ENCODE data around the gene FAM149B1.
"Not testable (repeated sequence)": the region's sequence is repeated elsewhere in the genome, so short reads cannot be mapped to it uniquely, and the experiment has no call there.

Gene FAM149B1

DNA sequence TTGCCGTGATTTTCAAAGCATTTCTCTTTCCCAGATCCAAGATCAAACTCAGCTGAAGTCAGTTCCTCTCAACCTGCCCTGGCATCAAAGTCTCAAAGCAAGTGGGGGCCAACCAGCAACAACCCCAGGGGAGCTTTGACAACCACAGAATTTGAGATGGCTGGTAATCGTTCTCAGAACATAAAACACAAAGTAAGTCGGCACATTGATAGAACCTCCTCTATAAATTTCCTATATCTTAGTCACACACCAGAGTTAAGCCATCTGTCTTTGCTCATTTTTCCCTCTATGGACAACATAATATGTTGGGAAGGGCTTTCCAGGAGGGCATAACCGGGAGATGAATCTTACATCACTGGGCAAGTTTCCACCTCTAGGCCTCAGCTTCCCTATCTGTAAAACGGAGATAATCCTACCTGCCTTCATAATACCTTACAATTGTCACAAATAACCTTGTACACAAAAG lies 80.4 kb downstream of the FAM149B1 start:
- peaks cover 15% of the 10 kb centered on the region for H3K36me3 ChIP-seq (ENCODE audit: insufficient read depth, low read length)
- peak overlapping the region; percentile 79; the same call in 1 of the 2 replicates for H3K4me3 ChIP-seq (ENCODE audit: low read depth, low read length)
- no peak overlapping the region for H2AFZ ChIP-seq (ENCODE audit: low read length, unreplicated experiment)
- peaks cover 35% of the 10 kb centered on the region for H3K4me1 ChIP-seq (ENCODE audit: control insufficient read depth, insufficient read depth, low read length, unreplicated experiment)
- H3K27ac ChIP-seq (ENCODE audit: low read depth, low read length), result peak overlapping the region; percentile 91
- H3K79me2 ChIP-seq (ENCODE audit: control insufficient read depth, insufficient read depth, low read length, unreplicated experiment), result peaks cover 72% of the 10 kb centered on the region
- no peaks in the 10 kb centered on the region for H3K27me3 ChIP-seq (ENCODE audit: insufficient read depth, low read length)

GRCh38 chr10:73251683-73252444 lies 83.9 kb downstream of the FAM149B1 start:
- Histone ChIP-seq H2AFZ (ENCODE audit: low read length, unreplicated experiment) (peak overlapping the region; percentile 99), H3K36me3 (ENCODE audit: insufficient read depth, low read length) (peaks cover 5% of the 10 kb centered on the region; the same call in 1 of the 2 replicates), H3K27ac (ENCODE audit: low read depth, low read length) (peak overlapping the region; percentile 94), H3K79me2 (ENCODE audit: control insufficient read depth, insufficient read depth, low read length, unreplicated experiment) (peaks cover 51% of the 10 kb centered on the region), H3K27me3 (ENCODE audit: insufficient read depth, low read length) (no peaks in the 10 kb centered on the region), H3K4me1 (ENCODE audit: control insufficient read depth, insufficient read depth, low read length, unreplicated experiment) (peaks cover 25% of the 10 kb centered on the region), H3K4me3 (ENCODE audit: low read depth, low read length) (peak overlapping the region; percentile 100)

- H2AFZ ChIP-seq (ENCODE audit: low read length, unreplicated experiment), result peak within 1 kb of the TSS; percentile 99
- H3K79me2 ChIP-seq (ENCODE audit: control insufficient read depth, insufficient read depth, low read length, unreplicated experiment), result peaks cover 47% of the 10 kb centered on the region
- peak within 1 kb of the TSS; percentile 94 for H3K27ac ChIP-seq (ENCODE audit: low read depth, low read length)
- H3K36me3 ChIP-seq (ENCODE audit: insufficient read depth, low read length), result peaks cover 5% of the 10 kb centered on the region; the same call in 1 of the 2 replicates
- H3K4me1 ChIP-seq (ENCODE audit: control insufficient read depth, insufficient read depth, low read length, unreplicated experiment), result peaks cover 23% of the 10 kb centered on the region
- H3K4me3 ChIP-seq (ENCODE audit: low read depth, low read length), result peak within 1 kb of the TSS; percentile 100
- H3K27me3 ChIP-seq (ENCODE audit: insufficient read depth, low read length), result no peaks in the 10 kb centered on the region
Measured at GRCh38 chr10:73252445-73253224, 84.7 kb downstream of the FAM149B1 start, which contains the start of gene MRPS16. Gene MRPS16 (minus strand): TSS chr10:73252644. CDS start chr10:73252482, 162 bp downstream.

DNA sequence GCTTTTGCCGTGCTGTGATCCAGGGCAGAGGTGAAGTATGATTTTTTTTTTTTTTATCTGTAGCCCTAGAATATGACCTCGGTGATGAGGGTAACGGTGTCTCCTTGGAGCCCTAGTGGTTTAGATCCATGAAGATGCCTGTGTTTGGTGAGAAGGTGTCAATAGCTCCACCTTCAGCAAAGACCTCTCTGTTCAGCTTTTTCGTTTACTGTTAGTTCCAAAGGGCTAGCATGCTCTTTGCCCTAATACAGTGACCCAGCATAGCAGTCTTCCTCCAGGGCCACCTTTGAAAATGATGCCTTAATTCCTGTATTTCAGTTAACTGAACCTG lies 85.3 kb downstream of the FAM149B1 start:
- H3K4me3 ChIP-seq (ENCODE audit: low read depth, low read length), result peak overlapping the region; percentile 100
- peak overlapping the region; percentile 94 for H3K27ac ChIP-seq (ENCODE audit: low read depth, low read length)
- peak overlapping the region; percentile 99 for H2AFZ ChIP-seq (ENCODE audit: low read length, unreplicated experiment)
- H3K4me1 ChIP-seq (ENCODE audit: control insufficient read depth, insufficient read depth, low read length, unreplicated experiment), result peaks cover 18% of the 10 kb centered on the region
- H3K27me3 ChIP-seq (ENCODE audit: insufficient read depth, low read length), result no peaks in the 10 kb centered on the region
- peaks cover 5% of the 10 kb centered on the region; the same call in 1 of the 2 replicates for H3K36me3 ChIP-seq (ENCODE audit: insufficient read depth, low read length)
- H3K79me2 ChIP-seq (ENCODE audit: control insufficient read depth, insufficient read depth, low read length, unreplicated experiment), result peaks cover 45% of the 10 kb centered on the region

DNA sequence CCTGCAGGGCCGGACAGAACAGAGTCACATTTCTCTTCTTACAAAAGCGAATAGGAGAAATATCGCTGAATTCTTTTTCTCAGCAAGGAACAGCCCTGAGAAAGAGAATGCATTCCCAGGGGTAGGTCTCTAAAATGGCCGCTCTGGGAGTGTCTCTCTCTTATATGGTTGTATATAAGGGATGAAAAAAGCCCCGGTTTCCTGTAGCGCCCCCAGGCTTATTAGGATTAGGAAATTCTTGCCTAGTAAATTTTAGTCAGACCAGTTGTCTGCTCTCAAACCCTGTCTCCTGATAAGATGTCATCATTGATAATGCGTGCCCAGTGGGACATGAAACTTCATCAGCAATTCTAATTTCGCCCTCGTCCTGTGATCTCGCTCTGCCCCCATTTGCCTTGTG lies 90.7 kb downstream of the FAM149B1 start:
- H3K27ac ChIP-seq (ENCODE audit: low read depth, low read length); H3K79me2 ChIP-seq (ENCODE audit: control insufficient read depth, insufficient read depth, low read length, unreplicated experiment); H3K4me1 ChIP-seq (ENCODE audit: control insufficient read depth, insufficient read depth, low read length, unreplicated experiment); H3K27me3 ChIP-seq (ENCODE audit: insufficient read depth, low read length); H2AFZ ChIP-seq (ENCODE audit: low read length, unreplicated experiment); H3K36me3 ChIP-seq (ENCODE audit: insufficient read depth, low read length); H3K4me3 ChIP-seq (ENCODE audit: low read depth, low read length): not testable (repeated sequence)

DNA sequence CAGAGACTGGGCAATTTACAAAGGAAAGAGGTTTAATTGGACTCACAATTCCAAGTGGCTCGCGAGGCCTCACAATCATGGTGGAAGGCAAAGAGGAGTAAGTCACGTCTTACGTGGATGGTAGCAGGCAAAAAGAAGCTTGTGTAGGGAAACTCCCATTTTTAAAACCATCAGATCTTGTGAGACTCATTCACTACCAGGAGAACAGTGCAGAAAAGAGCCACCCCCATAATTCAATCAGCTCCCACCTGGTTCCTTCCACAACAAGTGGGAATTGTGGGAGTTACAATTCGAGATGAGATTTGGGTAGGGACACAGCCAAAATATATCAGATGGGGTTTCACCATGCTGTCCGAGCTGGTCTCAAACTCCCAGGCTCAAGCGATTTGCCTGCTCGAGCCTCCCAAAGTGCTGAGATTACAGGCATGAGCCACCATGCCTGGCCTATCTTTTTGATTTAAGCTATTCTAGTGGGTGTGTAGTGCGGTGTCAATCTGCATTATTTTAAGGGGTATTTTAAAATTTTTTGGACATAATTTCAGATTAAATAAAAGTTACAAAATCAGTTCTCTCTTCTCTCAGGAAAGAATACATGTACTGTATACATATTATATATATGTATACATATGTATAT lies 93.6 kb downstream of the FAM149B1 start:
- no peak overlapping the region for H3K4me3 ChIP-seq (ENCODE audit: low read depth, low read length)
- H3K79me2 ChIP-seq (ENCODE audit: control insufficient read depth, insufficient read depth, low read length, unreplicated experiment), result no peaks in the 10 kb centered on the region
- peak overlapping the region; percentile 56 for H3K27ac ChIP-seq (ENCODE audit: low read depth, low read length)
- peaks cover 6% of the 10 kb centered on the region for H3K4me1 ChIP-seq (ENCODE audit: control insufficient read depth, insufficient read depth, low read length, unreplicated experiment)
- no peaks in the 10 kb centered on the region for H3K36me3 ChIP-seq (ENCODE audit: insufficient read depth, low read length)
- no peak overlapping the region for H2AFZ ChIP-seq (ENCODE audit: low read length, unreplicated experiment)
- no peaks in the 10 kb centered on the region for H3K27me3 ChIP-seq (ENCODE audit: insufficient read depth, low read length)

DNA sequence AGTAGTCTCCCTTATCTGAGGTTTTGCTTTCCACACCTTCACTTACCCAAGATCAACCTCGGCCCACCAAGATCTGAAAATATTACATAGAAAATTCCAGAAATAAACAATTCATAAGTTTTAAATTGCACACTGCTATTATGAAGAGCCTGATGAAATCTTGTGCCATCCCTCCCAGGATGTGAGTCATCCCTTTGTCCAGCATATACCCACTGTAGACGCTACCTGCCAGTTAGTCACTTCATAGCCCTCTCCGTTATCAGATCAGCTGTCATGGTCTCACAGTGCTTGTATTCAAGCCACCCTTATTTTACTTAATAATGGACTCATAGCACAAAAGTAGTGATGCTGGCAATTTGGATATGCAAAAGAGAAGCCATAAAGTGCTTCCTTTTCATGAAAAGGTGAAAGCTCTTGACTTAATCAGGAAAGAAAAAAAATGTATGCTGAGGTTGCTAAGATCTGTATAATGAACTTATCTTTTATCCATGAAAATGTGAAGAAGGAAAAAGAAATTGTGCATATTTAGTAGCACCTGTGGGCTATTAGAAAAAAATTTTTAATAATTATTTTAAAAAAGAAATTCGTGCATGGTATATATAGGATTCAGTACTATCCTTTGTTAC lies 94.3 kb downstream of the FAM149B1 start:
- Histone ChIP-seq H3K4me1 (ENCODE audit: control insufficient read depth, insufficient read depth, low read length, unreplicated experiment) (peaks cover 6% of the 10 kb centered on the region), H3K27me3 (ENCODE audit: insufficient read depth, low read length) (no peaks in the 10 kb centered on the region), H3K27ac (ENCODE audit: low read depth, low read length) (no peak overlapping the region), H3K4me3 (ENCODE audit: low read depth, low read length) (no peak overlapping the region), H2AFZ (ENCODE audit: low read length, unreplicated experiment) (no peak overlapping the region), H3K36me3 (ENCODE audit: insufficient read depth, low read length) (no peaks in the 10 kb centered on the region), H3K79me2 (ENCODE audit: control insufficient read depth, insufficient read depth, low read length, unreplicated experiment) (no peaks in the 10 kb centered on the region)

DNA sequence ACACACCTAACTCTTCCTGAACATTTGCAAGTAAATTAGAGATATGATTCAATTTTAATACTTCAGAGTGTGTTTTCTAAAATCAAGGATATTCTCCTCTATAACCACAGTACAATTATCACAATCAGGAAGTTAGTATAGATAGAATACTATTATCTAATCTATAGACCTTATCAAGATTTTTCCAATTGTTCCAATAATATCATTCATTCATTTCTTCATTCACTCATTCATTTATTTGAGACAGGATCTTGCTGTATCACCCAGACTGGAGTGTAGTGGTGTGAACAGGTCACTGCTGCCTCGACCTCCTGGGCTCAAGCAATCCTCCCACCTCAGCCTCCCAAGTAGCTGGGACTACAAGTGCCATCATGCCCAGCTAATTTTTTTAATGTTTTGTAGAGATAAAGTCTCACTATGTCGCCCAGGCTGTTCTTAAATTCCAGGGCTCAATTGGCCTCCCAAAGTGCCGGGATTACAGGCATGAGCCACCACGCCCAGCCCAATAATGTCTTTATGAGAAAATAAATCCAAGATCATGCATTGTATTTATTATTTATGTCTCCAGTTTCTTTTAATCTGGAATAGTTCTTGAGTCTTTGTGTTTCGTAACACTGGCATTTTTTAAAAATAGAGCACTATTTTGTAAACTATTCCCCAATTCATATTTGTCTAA lies 95.1 kb downstream of the FAM149B1 start:
- Histone ChIP-seq H3K27ac (ENCODE audit: low read depth, low read length) (no peak overlapping the region), H3K36me3 (ENCODE audit: insufficient read depth, low read length) (no peaks in the 10 kb centered on the region), H3K79me2 (ENCODE audit: control insufficient read depth, insufficient read depth, low read length, unreplicated experiment) (no peaks in the 10 kb centered on the region), H3K4me3 (ENCODE audit: low read depth, low read length) (no peak overlapping the region), H2AFZ (ENCODE audit: low read length, unreplicated experiment) (peak overlapping the region; percentile 42), H3K4me1 (ENCODE audit: control insufficient read depth, insufficient read depth, low read length, unreplicated experiment) (peaks cover 6% of the 10 kb centered on the region), H3K27me3 (ENCODE audit: insufficient read depth, low read length) (no peaks in the 10 kb centered on the region)

DNA sequence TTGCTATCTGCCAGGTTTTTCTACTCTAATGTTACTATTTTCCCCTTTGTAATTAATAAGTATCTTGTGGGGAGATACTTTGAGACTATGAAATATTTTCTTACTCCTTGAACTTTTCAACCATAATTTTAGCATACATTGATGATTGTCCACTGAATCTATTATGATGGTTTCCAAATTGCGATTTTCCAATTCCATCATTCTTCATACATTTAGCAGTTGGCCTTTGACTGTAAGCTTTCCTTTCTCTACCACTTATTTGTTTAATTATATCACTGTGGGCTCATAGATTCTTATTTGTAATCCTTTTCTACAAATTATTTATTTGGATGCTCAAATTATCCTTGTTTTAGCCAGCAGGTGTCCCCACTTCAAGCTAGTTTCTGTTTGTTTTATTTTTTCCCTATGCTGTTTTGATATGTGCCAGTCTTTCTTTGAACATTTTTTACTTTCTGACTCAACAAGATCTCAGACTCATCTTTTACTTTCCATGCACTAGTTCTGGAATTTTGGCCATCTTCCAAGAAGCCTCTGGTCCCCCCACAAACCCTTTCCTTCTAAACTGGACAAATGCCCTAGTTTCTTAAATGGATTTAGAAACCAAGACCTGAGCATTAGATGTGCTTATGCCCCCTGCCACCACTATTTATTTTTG lies 95.9 kb downstream of the FAM149B1 start:
- H3K4me3 ChIP-seq (ENCODE audit: low read depth, low read length), result no peak overlapping the region
- H3K27ac ChIP-seq (ENCODE audit: low read depth, low read length), result no peak overlapping the region; the same call in 1 of the 2 replicates
- H2AFZ ChIP-seq (ENCODE audit: low read length, unreplicated experiment), result peak overlapping the region; percentile 42

More for the DNA sequence above, 95.9 kb downstream of the FAM149B1 start:
- no peaks in the 10 kb centered on the region for H3K27me3 ChIP-seq (ENCODE audit: insufficient read depth, low read length)
- peaks cover 6% of the 10 kb centered on the region for H3K4me1 ChIP-seq (ENCODE audit: control insufficient read depth, insufficient read depth, low read length, unreplicated experiment)
- no peaks in the 10 kb centered on the region for H3K36me3 ChIP-seq (ENCODE audit: insufficient read depth, low read length)
- no peaks in the 10 kb centered on the region for H3K79me2 ChIP-seq (ENCODE audit: control insufficient read depth, insufficient read depth, low read length, unreplicated experiment)
